Measurements from ENCODE around the gene MAB21L3. TPM values are rescaled to one million over a fixed set of nuclear protein-coding genes. Genes with fewer than 3 reads are reported as not detected.

The MAB21L3 gene
- total RNA-seq, 3 donors from 2014 or later, result 1.7 to 6.4 (median 4.7) TPM

DNA sequence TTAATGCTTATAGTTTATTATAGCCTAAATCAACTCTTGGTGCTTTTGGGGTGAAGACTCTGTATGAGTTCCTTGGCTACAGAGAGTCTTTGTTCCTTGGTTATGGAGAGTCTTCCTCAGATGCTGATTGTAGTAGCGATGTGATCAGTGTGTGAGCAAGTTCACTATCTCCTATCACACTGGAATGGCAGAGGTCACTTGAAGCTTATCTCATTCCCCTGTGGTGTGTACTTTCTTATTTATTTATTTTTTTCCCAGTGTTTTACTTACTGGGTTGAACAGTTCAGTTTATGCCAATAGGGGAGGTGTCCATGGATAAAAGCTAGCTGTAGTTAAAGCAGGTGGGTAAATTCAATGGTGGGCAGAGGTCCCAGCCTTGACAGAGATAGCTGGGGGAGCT is 20.1 kb upstream of the MAB21L3 start:
- H3K36me3 ChIP-seq (ENCODE audit: low read depth), result no peaks in the 10 kb centered on the region
- no peak for ATAC-seq
- peaks cover 26% of the 10 kb centered on the region for H3K9me3 ChIP-seq
- TF ChIP-seq, protein P1, sequence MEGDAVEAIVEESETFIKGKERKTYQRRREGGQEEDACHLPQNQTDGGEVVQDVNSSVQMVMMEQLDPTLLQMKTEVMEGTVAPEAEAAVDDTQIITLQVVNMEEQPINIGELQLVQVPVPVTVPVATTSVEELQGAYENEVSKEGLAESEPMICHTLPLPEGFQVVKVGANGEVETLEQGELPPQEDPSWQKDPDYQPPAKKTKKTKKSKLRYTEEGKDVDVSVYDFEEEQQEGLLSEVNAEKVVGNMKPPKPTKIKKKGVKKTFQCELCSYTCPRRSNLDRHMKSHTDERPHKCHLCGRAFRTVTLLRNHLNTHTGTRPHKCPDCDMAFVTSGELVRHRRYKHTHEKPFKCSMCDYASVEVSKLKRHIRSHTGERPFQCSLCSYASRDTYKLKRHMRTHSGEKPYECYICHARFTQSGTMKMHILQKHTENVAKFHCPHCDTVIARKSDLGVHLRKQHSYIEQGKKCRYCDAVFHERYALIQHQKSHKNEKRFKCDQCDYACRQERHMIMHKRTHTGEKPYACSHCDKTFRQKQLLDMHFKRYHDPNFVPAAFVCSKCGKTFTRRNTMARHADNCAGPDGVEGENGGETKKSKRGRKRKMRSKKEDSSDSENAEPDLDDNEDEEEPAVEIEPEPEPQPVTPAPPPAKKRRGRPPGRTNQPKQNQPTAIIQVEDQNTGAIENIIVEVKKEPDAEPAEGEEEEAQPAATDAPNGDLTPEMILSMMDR (IDR thresholded peaks at IDR 0.05), result no peak
- no peak for DNase-seq
- H3K4me1 ChIP-seq (ENCODE audit: low read depth), result peaks cover 2% of the 10 kb centered on the region
- H3K4me3 ChIP-seq, result no peak overlapping the region
- intact Hi-C loops (cut with DNase I, micrococcal nuclease), result no loop called here

DNA sequence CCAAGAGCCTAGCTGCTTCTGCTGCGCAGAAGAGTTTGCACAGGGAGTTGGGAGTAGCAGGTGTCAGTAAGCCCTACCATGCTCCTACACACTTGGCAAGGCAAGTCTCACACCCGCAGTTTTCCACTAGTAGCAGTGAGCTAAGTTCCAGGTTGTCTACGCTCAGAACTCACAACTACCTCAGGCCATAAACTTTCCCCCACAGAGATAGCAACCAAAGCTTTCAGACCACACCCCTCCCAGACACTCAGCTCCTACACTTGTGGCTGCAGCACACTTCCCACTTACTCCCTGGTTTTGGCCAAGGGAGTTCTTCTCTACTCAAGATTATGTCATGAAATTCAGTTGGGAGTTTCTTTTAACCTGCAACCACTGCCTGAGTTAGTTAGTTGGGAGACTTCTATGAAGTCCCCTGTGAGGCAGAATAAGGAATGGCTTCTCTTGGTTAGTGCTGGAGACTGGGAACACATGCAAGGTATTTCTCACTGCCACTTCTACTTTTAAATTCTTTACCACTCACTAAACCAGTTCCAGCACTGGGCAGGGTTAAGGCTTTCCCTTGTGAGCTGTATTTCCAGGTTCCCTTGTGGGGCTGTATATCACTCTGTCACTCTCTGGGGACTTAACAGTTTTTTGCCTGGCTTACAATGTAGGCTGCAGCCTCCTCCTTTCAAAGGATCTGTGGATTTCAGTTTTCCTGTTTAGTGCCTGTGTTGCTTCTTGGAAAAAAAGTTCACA is 18.3 kb upstream of the MAB21L3 start:
- DNase-seq, result peak in 1 of 3 donors; percentile 42
- peaks cover 30% of the 10 kb centered on the region for H3K9me3 ChIP-seq

DNA sequence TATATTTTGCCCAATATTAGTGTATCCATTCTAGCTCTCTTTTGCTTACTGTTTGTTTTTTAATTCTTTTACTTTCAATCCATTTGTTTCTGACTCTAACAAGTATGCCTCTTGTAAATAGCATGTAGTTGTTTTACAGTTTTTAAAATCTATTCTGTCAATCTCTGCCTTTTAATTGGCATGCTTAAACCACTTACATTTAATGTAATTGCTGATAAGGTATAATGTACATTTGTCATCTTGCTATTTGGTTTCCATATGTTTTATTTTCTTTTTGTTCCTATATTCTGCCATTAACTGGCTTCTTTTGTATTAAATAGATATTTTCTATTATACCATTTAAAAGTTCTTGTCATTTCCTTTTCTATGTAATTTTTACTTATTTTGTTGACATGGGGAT is 16.2 kb upstream of the MAB21L3 start:
- TF ChIP-seq, protein P1 (IDR thresholded peaks at IDR 0.05), result no peak
- DNase-seq (no peak), ATAC-seq (no peak)
- Histone ChIP-seq H3K4me3 (no peak overlapping the region), H3K36me3 (ENCODE audit: low read depth) (no peaks in the 10 kb centered on the region), H3K4me1 (ENCODE audit: low read depth) (peaks cover 2% of the 10 kb centered on the region), H3K9me3 (peaks cover 21% of the 10 kb centered on the region)
- intact Hi-C loops (cut with DNase I, micrococcal nuclease), result no loop called here

More for the DNA sequence above, 18.3 kb upstream of the MAB21L3 start:
- Histone ChIP-seq H3K4me1 (ENCODE audit: low read depth) (peaks cover 2% of the 10 kb centered on the region), H3K36me3 (ENCODE audit: low read depth) (no peaks in the 10 kb centered on the region), H3K4me3 (no peak overlapping the region)
- ATAC-seq, result peak; percentile 93
- TF ChIP-seq, protein P1 (IDR thresholded peaks at IDR 0.05), result no peak
- intact Hi-C loops (cut with DNase I, micrococcal nuclease), result no loop called here

DNA sequence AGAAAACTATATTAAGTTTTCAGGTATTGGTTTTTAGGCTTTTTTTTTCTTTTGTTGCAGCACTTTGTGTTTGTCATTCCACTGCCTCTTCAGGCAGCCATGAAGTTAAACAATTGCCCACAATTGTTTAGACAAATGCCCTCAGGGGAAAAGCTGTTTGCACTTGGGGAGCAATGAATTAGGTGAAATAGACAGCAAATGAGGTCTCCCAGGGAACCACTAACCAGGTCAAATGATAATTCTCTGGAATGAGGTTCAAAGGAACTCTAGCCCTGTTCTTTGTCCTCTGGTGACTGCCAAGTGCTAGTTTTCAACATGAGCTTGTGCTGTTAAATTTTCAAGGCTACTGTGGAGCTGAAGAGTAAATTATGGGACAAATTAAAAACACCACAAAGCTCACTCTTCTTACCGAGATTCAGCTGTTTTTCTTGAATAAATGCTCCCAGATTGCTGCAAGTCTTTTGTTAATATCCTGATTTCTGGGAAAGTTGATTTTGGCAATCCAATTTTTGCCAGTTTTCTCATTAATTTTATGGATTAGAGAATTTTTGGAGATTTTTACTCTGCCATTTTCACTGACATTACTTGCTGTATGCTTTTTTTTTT is 15.1 kb upstream of the MAB21L3 start:
- Histone ChIP-seq H3K4me3 (no peak overlapping the region), H3K9me3 (peaks cover 13% of the 10 kb centered on the region), H3K4me1 (ENCODE audit: low read depth) (peaks cover 2% of the 10 kb centered on the region), H3K36me3 (ENCODE audit: low read depth) (no peaks in the 10 kb centered on the region)
- TF ChIP-seq, protein P1 (IDR thresholded peaks at IDR 0.05), result no peak
- DNase-seq, result no peak
- ATAC-seq, result no peak
- intact Hi-C loops (cut with DNase I, micrococcal nuclease), result no loop called here

DNA sequence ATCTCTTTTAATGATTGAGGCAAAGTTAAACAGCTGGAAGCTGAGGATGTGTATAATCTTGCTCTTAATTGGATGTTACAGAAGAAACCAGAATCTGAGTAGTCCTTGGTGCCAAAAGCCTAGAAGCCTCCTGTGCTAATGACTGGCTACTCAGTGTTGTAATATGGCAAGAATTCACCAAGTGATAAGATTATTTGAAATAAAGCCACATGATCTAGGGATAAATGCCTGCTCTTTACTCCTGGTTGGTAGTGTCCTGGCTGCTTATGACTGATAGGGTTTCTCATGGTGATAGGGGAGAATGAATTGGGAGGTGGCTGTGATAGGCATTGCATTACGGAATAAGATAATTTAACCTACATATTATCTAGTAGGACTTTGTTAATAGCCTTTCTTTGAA is 13.6 kb upstream of the MAB21L3 start:
- peaks cover 2% of the 10 kb centered on the region for H3K4me1 ChIP-seq (ENCODE audit: low read depth)
- DNase-seq, result no peak
- no peak overlapping the region for H3K4me3 ChIP-seq

More for the DNA sequence above, 13.6 kb upstream of the MAB21L3 start:
- ATAC-seq, result no peak
- no peaks in the 10 kb centered on the region for H3K36me3 ChIP-seq (ENCODE audit: low read depth)
- intact Hi-C loops (cut with DNase I, micrococcal nuclease), result no loop called here
- peaks cover 13% of the 10 kb centered on the region for H3K9me3 ChIP-seq
- TF ChIP-seq, protein P1 (IDR thresholded peaks at IDR 0.05), result no peak

All from mucosa of descending colon (tissue), 3 donors.